SU-DHL-6 (cell line): Measurements from ENCODE around the gene GDAP1L1.

Experiments used
- CTCF ChIP-seq: fragments of 200-600 bp; sonication (generic); IDR thresholded peaks from one replicate; pipeline ENCODE4 v1.5.1; 2017; ENCODE audit warnings: antibody characterized with exemption, mild to moderate bottlenecking, low read length, moderate library complexity; ENCODE audit not compliant: insufficient read depth, poor library complexity, severe bottlenecking
- EZH2phosphoT487 ChIP-seq: fragments of 200-600 bp; sonication (generic), shearing (Covaris generic); conservative IDR thresholded peaks from 2 replicates; pipeline ENCODE4 v1.6.1; 2018; ENCODE audit warnings: mild to moderate bottlenecking, antibody characterized with exemption, low read length, moderate library complexity, mixed read lengths

GRCh38 chr20:44279228-44279627 is 32.1 kb downstream of the GDAP1L1 start:
- TF ChIP-seq CTCF (no peak), EZH2phosphoT487 (no peak)
